Heart right ventricle (tissue), 16 donors: ENCODE measurements around the gene PLCL2. TPM values are rescaled to one million over a fixed set of nuclear protein-coding genes. Genes with fewer than 3 reads are reported as not detected.

Experiments
- ATAC-seq, 8 donors: fragments of 200-7000 bp; cut with Tn5 transposase; one replicate each; pipeline ENCODE4 v1.9.1; 2020; ENCODE audit warnings: mild to moderate bottlenecking in 8 of 8, moderate library complexity in 8 of 8, moderate number of reproducible peaks in 1 of 8
- DNase-seq, 2 donors: peaks; one replicate each; pipeline ENCODE4 v3.0.0-alpha.2; 2020
- H3K27ac ChIP-seq, 10 donors: fragments of 200-600 bp; sonication (generic) in 2 of 10; one replicate each; pipeline versions ENCODE4 v1.5.0 to v1.8.0; 2020 to 2022; ENCODE audit warnings: mild to moderate bottlenecking in 3 of 10
- H3K27me3 ChIP-seq, 7 donors: fragments of 200-600 bp; one replicate each; pipeline ENCODE4 v1.8.0; 2021 to 2022; ENCODE audit warnings: mild to moderate bottlenecking in 2 of 7
- H3K36me3 ChIP-seq, 9 donors: fragments of 200-600 bp; sonication (generic) in 1 of 9; one replicate each; pipeline versions ENCODE4 v1.5.0 to v1.8.0; 2020 to 2022; ENCODE audit warnings: mild to moderate bottlenecking in 2 of 9
- H3K4me1 ChIP-seq, 9 donors: fragments of 200-600 bp; sonication (generic) in 1 of 9; one replicate each; pipeline versions ENCODE4 v1.5.0 to v1.8.0; 2020 to 2022; ENCODE audit warnings: mild to moderate bottlenecking in 4 of 9
- H3K4me3 ChIP-seq, 10 donors: fragments of 200-600 bp; sonication (generic) in 2 of 10; one replicate each; pipeline versions ENCODE4 v1.5.0 to v1.8.0; 2020 to 2022; ENCODE audit warnings: mild to moderate bottlenecking in 7 of 10, moderate library complexity in 2 of 10
- H3K9me3 ChIP-seq, 11 donors: fragments of 200-600 bp in 10 of 11; sonication (generic) in 2 of 11; one replicate each; pipeline versions ENCODE4 v1.5.0 to v1.8.0; 2013 to 2022; ENCODE audit warnings: mild to moderate bottlenecking in 2 of 11, control low read depth in 1 of 11, moderate library complexity in 1 of 11
- WGBS, 2 donors: extraction: QIAGEN DNeasy Blood & Tissue Kit; methylation state at CpG; one replicate each; pipeline ENCODE4 v1.1.7; 2013; ENCODE audit warnings: inconsistent platforms in 1 of 2; 5-methylcytosine and 5-hydroxymethylcytosine counted together
- intact Hi-C, 10 donors: fragments of 100-400 bp; cut with DNase I; formaldehyde crosslinking; loops; one replicate each; pipeline versions ENCODE4 v1.11.1 to v1.14.2; 2022
- polyA plus RNA-seq, 2 donors: library from polyadenylated mRNA; stranded (reverse); fragments of 200-250 nt; gene quantifications; one replicate each; pipeline ENCODE4 v1.2.3, GENCODE V29; 2013
- total RNA-seq, 10 donors: library from RNA; stranded (reverse); fragmentation: NEBNext Ultra II Directional in 3 of 10; extraction: Animal tissue kit (Norgen Biotek cat#: 25700) in 3 of 10; gene quantifications; one replicate each; pipeline versions ENCODE4 v1.2.1 to v1.2.4, GENCODE V29; 2021 to 2023
- TF ChIP-seq, protein P1 (sequence below), 9 donors: fragments of 200-600 bp; sonication (generic) in 2 of 9; IDR thresholded peaks; one replicate each; pipeline versions ENCODE4 v1.5.0 to v1.8.0; 2021 to 2022; ENCODE audit warnings: antibody characterized with exemption in 9 of 9, mild to moderate bottlenecking in 5 of 9, moderate library complexity in 1 of 9
- donor health status: Arrhythmogenic right ventricular cardiomyopathy.
- donor health status: ischemic (EF 13 %, LVEDD 7.1; RV severe dilation, severe dysfunction).
- donor health status: healthy with polysubstance abuse.
- donor health status: DM: no; HTN: yes; CAD: no.
- donor health status: DM: no; HTN: no; CAD: no.
- donor health status: ischemic (EF 25% LVEDD 6.9; RV normal size, moderate dysfunction).
- donor health status: ischemic (EF 25% LVEDD 5.7; RV mildly dilated, moderate dysfunction).
- donor health status: healthy.
- donor health status: DM: yes; HTN: yes; CAD: no.
- donor health status: Ischemic cardiomyopathy.
- donor health status: ischemic (EF 35%, LVEDD 5.7; RV mildly dilated, moderate dysfunction).
- donor health status: nonischemic (EF 11% LVEDD 7.7; RV severe dilation, severe dysfunction).
- donor health status: DM: yes; HTN: yes; CAD: no.
- donor health status: PGD.
- donor health status: ischemic (EF 29% LVEDD 5.4; RV normal size, mild dysfunction).
- donor health status: nonischemic (EF 23%, LVEDD 6.1; RV moderate dilation, normal function).

PLCL2 gene
- total and polyA plus RNA-seq, 12 donors = 8.7 to 79.8 (median 53.0) TPM

DNA sequence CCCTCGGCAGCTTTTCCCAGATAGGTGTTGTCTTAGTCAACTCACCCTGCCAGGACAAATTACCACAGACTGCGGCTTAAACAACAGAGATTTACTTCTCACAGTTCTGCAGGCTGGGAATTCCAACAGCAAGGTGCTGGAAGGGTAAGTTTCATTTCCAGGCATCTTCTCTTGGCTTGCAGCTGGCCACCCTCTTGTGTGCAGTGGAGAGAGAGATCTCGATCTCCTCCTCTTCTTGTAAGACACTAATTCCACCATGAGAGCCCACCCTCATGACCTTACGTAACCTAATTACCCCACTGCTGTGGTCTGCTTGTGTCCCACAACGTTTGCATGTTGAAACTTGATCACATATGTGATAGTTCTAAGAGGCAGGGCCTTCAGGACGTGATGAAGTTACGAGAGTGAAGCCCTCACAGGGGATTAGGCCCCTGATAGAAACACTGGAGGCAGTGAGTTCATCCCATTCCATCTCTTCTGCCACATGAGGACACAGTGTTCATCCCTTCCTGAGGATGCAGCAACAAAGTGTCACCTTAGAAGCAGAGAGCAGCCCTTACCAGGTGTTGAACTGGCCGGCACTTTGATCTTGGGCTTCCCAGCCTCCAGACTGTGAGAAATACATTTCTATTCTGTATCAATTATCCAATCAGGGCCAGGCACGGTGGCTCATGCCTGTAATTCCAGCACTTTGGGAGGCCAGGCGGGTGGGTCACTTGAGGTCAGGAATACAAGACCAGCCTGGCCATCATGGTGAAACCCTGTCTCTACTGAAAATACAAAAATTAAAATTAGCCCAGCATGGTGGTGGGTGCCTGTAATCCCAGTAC lies 247.7 kb downstream of the PLCL2 start:
- peaks cover 0 to 9% (median 0%) of the 10 kb centered on the region in 11 donors for H3K9me3 ChIP-seq
- DNase-seq (no peak), ATAC-seq (no peak)
- H3K27ac ChIP-seq = no peak overlapping the region
- TF ChIP-seq, protein P1, sequence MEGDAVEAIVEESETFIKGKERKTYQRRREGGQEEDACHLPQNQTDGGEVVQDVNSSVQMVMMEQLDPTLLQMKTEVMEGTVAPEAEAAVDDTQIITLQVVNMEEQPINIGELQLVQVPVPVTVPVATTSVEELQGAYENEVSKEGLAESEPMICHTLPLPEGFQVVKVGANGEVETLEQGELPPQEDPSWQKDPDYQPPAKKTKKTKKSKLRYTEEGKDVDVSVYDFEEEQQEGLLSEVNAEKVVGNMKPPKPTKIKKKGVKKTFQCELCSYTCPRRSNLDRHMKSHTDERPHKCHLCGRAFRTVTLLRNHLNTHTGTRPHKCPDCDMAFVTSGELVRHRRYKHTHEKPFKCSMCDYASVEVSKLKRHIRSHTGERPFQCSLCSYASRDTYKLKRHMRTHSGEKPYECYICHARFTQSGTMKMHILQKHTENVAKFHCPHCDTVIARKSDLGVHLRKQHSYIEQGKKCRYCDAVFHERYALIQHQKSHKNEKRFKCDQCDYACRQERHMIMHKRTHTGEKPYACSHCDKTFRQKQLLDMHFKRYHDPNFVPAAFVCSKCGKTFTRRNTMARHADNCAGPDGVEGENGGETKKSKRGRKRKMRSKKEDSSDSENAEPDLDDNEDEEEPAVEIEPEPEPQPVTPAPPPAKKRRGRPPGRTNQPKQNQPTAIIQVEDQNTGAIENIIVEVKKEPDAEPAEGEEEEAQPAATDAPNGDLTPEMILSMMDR (IDR thresholded peaks at IDR 0.05) = no peak
- H3K4me3 ChIP-seq = no peak overlapping the region
- H3K27me3 ChIP-seq = no peaks in the 10 kb centered on the region
- intact Hi-C loops = no loop called here
- no peaks in the 10 kb centered on the region for H3K36me3 ChIP-seq
- peaks cover 0 to 18% (median 6%) of the 10 kb centered on the region in 9 donors for H3K4me1 ChIP-seq
- WGBS, 2 donors = 84 to 88% methylated on average over 10 of the region's 10 CpGs

DNA sequence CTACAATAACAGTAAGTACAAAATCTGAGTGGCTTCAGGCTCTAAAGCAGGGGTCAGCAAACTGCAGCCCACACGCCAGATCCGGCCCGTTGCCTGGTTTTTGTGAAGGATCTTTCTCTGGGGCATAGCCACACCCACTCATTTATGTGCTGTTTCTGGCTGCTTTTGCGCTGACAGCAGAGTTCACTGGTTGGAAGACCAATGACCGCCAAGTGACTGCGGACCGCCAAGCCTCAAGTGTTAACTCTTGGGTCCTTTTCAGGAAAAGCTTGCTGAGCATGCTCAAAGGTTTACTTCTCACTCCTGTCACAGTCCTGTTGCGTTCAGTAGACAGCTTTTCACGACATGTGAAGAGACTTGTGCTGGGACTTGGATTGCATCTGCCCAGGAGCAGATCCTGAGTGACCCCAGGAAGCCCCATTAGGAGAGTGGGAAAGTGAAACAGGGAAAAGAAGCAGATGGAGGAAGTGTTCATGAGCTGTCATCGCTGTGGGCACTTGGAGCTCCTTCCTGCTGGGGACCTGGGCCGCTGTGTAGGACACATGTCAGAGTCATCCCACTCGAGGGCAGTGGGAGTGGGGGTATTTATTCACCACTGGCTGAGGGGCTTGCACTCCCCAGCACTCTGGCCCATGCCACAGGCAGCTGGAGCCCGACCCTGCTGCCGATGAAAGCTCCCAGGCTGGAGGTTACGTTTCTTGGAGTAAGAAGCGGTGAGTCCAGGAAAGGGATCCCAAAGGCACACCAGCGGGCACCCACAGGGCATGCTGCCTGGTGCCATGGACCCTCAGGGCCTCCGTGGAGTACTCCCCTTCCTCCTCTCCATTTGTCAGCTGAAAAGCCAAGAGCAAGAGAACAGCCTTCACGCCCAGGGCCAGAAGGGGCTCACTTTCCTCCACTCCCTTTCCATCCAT lies 249.1 kb downstream of the PLCL2 start:
- Histone ChIP-seq H3K27ac (peak overlapping the region in 1 of 10 donors; percentile 16), H3K4me3 (no peak overlapping the region), H3K9me3 (peaks cover 0 to 9% (median 0%) of the 10 kb centered on the region in 11 donors), H3K27me3 (no peaks in the 10 kb centered on the region), H3K4me1 (peaks cover 0 to 18% (median 6%) of the 10 kb centered on the region in 9 donors), H3K36me3 (no peaks in the 10 kb centered on the region)
- 80 to 87% methylated on average over 19 of the region's 19 CpGs for WGBS, 2 donors
- ATAC-seq (peak in 2 of 8 donors; percentile 11 to 35), DNase-seq (no peak)
- TF ChIP-seq, protein P1 (IDR thresholded peaks at IDR 0.05) = no peak
- intact Hi-C loops = no loop called here

DNA sequence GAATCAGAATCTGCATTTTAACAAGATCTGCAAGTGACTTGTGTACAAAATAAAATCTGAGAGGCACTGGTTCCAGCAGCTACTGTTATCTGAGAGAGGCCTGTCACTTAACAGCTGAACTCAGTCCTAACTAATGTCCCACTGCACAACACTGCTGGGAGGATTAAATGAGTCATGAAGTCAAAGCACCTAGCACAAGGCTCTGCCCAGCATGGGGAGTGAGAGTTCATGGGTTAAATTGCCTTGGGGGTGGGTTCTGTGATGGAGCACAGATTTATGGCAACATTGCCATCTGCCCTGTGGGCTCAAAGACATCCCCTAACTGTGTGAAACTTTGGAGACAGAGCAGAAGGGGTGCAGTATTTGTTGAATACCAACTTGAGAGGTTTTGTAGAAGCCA lies 250.9 kb downstream of the PLCL2 start:
- ATAC-seq = peak in 4 of 8 donors; percentile 26 to 51 (median 28)
- intact Hi-C loops = loop anchor here in 1 of 10 donors (5.0 kb wide), 1 partner anchor 253 kb away; the partner anchor contains the start of gene PLCL2

More for the DNA sequence above, 250.9 kb downstream of the PLCL2 start:
- Histone ChIP-seq H3K36me3 (no peaks in the 10 kb centered on the region), H3K4me1 (peaks cover 0 to 22% (median 6%) of the 10 kb centered on the region in 9 donors), H3K4me3 (no peak overlapping the region), H3K9me3 (peaks cover 0 to 9% (median 0%) of the 10 kb centered on the region in 11 donors), H3K27ac (peak overlapping the region; percentile 7 to 83 (median 62)), H3K27me3 (no peaks in the 10 kb centered on the region)
- no peak for DNase-seq
- TF ChIP-seq, protein P1 (IDR thresholded peaks at IDR 0.05) = no peak
